Inferior parietal cortex (tissue), 1 donor: ENCODE results near the gene TANC1.
A peak's percentile ranks its signal among the peaks of the same experiment; 100 is the strongest.

Experiments
- DNase-seq: peaks from one replicate; pipeline ENCODE4 v3.0.0-alpha.2; 2016; ENCODE audit errors: extremely low spot score

The TANC1 gene

GRCh38 chr2:158962074-158962473 is 6.4 kb upstream of the TANC1 start:
- DNase-seq = no peak

- no peak for DNase-seq
Observed at GRCh38 chr2:158963071-158963470, 5.4 kb upstream of the TANC1 start.

GRCh38 chr2:158965107-158965506 is 3.3 kb upstream of the TANC1 start:
- no peak for DNase-seq

- no peak for DNase-seq
Observed at GRCh38 chr2:158965641-158966040, 2.8 kb upstream of the TANC1 start.

GRCh38 chr2:158966312-158966711 is 2.1 kb upstream of the TANC1 start:
- no peak for DNase-seq

- DNase-seq = no peak
Observed at GRCh38 chr2:158967114-158967730, 1.2 kb upstream of the TANC1 start.

GRCh38 chr2:158967731-158968395 is 577 bp upstream of the TANC1 start:
- peak; percentile 71 for DNase-seq

GRCh38 chr2:158969162-158969714 is 798 bp downstream of the TANC1 start:
- no peak for DNase-seq

- no peak for DNase-seq
Observed at GRCh38 chr2:158969715-158970240, 1.3 kb downstream of the TANC1 start.

- DNase-seq = no peak
Observed at GRCh38 chr2:158970241-158970751, 1.9 kb downstream of the TANC1 start.

GRCh38 chr2:158973116-158973956 is 4.9 kb downstream of the TANC1 start:
- DNase-seq = no peak

- no peak for DNase-seq
Observed at GRCh38 chr2:158975271-158975921, 7.0 kb downstream of the TANC1 start.

- DNase-seq = no peak
Observed at GRCh38 chr2:158979772-158980171, 11.3 kb downstream of the TANC1 start.

- no peak for DNase-seq
Observed at GRCh38 chr2:158984604-158985135, 16.2 kb downstream of the TANC1 start.

GRCh38 chr2:158988501-158988900 is 20.1 kb downstream of the TANC1 start:
- DNase-seq = no peak

GRCh38 chr2:158989165-158989564 is 20.7 kb downstream of the TANC1 start:
- DNase-seq = no peak

GRCh38 chr2:158990397-158991214 is 22.2 kb downstream of the TANC1 start:
- DNase-seq = no peak

GRCh38 chr2:158993030-158993429 is 24.6 kb downstream of the TANC1 start:
- no peak for DNase-seq

- no peak for DNase-seq
Observed at GRCh38 chr2:158993721-158994587, 25.5 kb downstream of the TANC1 start.
